K562 (cell line): ENCODE results near the gene IMMP2L. TPM values are rescaled to one million over a fixed set of nuclear protein-coding genes. Genes with fewer than 3 reads are reported as not detected.

Source experiments
- ATF6 ChIP-seq: sonication (generic); formaldehyde crosslinking; IDR thresholded peaks from 2 replicates; pipeline ENCODE4 v1.4.0; 2020; ENCODE audit warnings: mild to moderate bottlenecking, missing genetic modification reagents
- E2F1 ChIP-seq: sonication (generic); formaldehyde crosslinking; IDR thresholded peaks from 2 replicates; pipeline ENCODE4 v1.8.1; 2023; ENCODE audit warnings: mild to moderate bottlenecking, missing genetic modification reagents, moderate library complexity
- ELK3 ChIP-seq: fragments of 450-650 bp; formaldehyde crosslinking; IDR thresholded peaks from 2 replicates; pipeline ENCODE4 v1.4.0; 2020; ENCODE audit warnings: mild to moderate bottlenecking
- GATAD2B ChIP-seq: fragments of 450-650 bp; IDR thresholded peaks from 2 replicates; pipeline ENCODE4 v1.6.1; 2017; ENCODE audit warnings: mild to moderate bottlenecking, borderline replicate concordance
- JUN ChIP-seq, 2 experiments: sonication (generic) in 1 of 2; formaldehyde crosslinking in 1 of 2; IDR thresholded peaks; 2 replicates each; pipeline versions ENCODE4 v1.6.1 to v1.8.0; 2012 to 2022; ENCODE audit warnings: borderline replicate concordance in 2 of 2, mild to moderate bottlenecking in 2 of 2, improper control_type of control experiment in 1 of 2, low read depth in 1 of 2, low read length in 1 of 2, missing genetic modification reagents in 1 of 2
- JUND ChIP-seq, 2 experiments: IDR thresholded peaks; 2 replicates in 1 of 2; 3 replicates in 1 of 2; pipeline ENCODE4 v1.6.1; 2011; ENCODE audit warnings: borderline replicate concordance in 2 of 2, low read depth in 2 of 2, low read length in 2 of 2, improper control_type of control experiment in 1 of 2, missing biosample characterization in 1 of 2, missing genetic modification characterization in 1 of 2, missing genetic modification reagents in 1 of 2
- MCM3 ChIP-seq: fragments of 450-650 bp; IDR thresholded peaks from 2 replicates; pipeline ENCODE4 v1.6.1; 2016
- MLLT1 ChIP-seq, 2 experiments: fragments of 450-650 bp; IDR thresholded peaks; 2 replicates each; pipeline ENCODE4 v1.6.1; 2016
- PRPF4 ChIP-seq: fragments of 200-400 bp; formaldehyde crosslinking; IDR thresholded peaks from one replicate; pipeline ENCODE4 v1.6.1; 2017; ENCODE audit warnings: low read length, low read depth, mild to moderate bottlenecking; ENCODE audit not compliant: insufficient read depth, poor library complexity, severe bottlenecking
- SMARCC2 ChIP-seq: fragments of 450-650 bp; IDR thresholded peaks from 2 replicates; pipeline ENCODE4 v1.6.1; 2017; ENCODE audit warnings: antibody characterized with exemption, moderate library complexity, mild to moderate bottlenecking, low read depth
- SNAPC5 ChIP-seq: fragments of 250-450 bp; sonication (Bioruptor Pico); IDR thresholded peaks from 2 replicates; pipeline ENCODE4 v1.8.0; 2021; ENCODE audit warnings: moderate library complexity, mild to moderate bottlenecking, inconsistent platforms
- U2AF1 ChIP-seq: fragments of 200-400 bp; formaldehyde crosslinking; optimal IDR thresholded peaks from 2 replicates; pipeline ENCODE3; 2017; ENCODE audit warnings: mild to moderate bottlenecking, low read depth, low read length, moderate library complexity
- ZBTB17 ChIP-seq: fragments of 450-650 bp; formaldehyde crosslinking; IDR thresholded peaks from 2 replicates; pipeline ENCODE4 v1.4.0; 2020; ENCODE audit warnings: mild to moderate bottlenecking
- ZNF121 ChIP-seq: sonication (generic); formaldehyde crosslinking; conservative IDR thresholded peaks from 2 replicates; pipeline ENCODE4 v1.8.0; 2022; ENCODE audit warnings: missing genetic modification reagents
- ZNF134 ChIP-seq: fragments of 250-450 bp; sonication (Bioruptor Pico); conservative IDR thresholded peaks from 2 replicates; pipeline ENCODE4 v1.4.0; 2020
- ZNF609 ChIP-seq: sonication (generic); formaldehyde crosslinking; IDR thresholded peaks from 2 replicates; pipeline ENCODE4 v1.8.1; 2023; ENCODE audit warnings: missing genetic modification reagents, mild to moderate bottlenecking, borderline replicate concordance
- polyA plus RNA-seq, 8 experiments: library from polyadenylated mRNA; depleted of rRNA in 4 of 8; stranded (reverse) in 5 of 8; unstranded in 3 of 8; fragments of >200 nt; fragmentation: Nextera tagmentation in 2 of 8; fragmentation: Illumina TruSeq in 1 of 8; extraction: Ambion mirVana in 2 of 8; extraction: Trizol in 1 of 8; gene quantifications; 2 replicates each; pipeline versions ENCODE4 v1.2.1 to v1.2.3, GENCODE V29; 2011 to 2014; ENCODE audit warnings: inconsistent platforms in 1 of 8, missing spikeins in 1 of 8
- total RNA-seq, 7 experiments: library from RNA; depleted of rRNA in 6 of 7; stranded (reverse); fragments of >200 nt in 6 of 7; fragmentation: Illumina TruSeq in 2 of 7; extraction: Trizol in 2 of 7; gene quantifications; 2 replicates each; pipeline versions ENCODE4 v1.2.1 to v1.2.3, GENCODE V29; 2011 to 2021; ENCODE audit warnings: low replicate concordance in 1 of 7

IMMP2L gene
- total and polyA plus RNA-seq, 9 of the 15 experiments (the other 6 are each of a cell fraction or from before 2014, with no cell fraction given) = 29.7 to 116 (median 53.0) TPM

GRCh38 chr7:111198255-111198654, 364.0 kb downstream of the IMMP2L start (continued):
- TF ChIP-seq ZNF609 (CRISPR knock-in tag) (no peak), JUND (IDR thresholded peaks at IDR 0.05; ENCODE audit: borderline replicate concordance, low read depth, low read length) (peak; percentile 67; the same call in 1 of the 2 replicates), JUND (tag; IDR thresholded peaks at IDR 0.05; ENCODE audit: borderline replicate concordance, low read depth, low read length) (peak; percentile 73; the same call in 2 of the 3 replicates), SNAPC5 (CRISPR knock-in tag) (no peak), PRPF4 (no peak), ZNF134 (CRISPR knock-in tag) (no peak), MCM3 (no peak), JUN (IDR thresholded peaks at IDR 0.05; ENCODE audit: borderline replicate concordance, low read depth, low read length) (peak; percentile 66; the same call in 1 of the 2 replicates), JUN (CRISPR knock-in tag; IDR thresholded peaks at IDR 0.05; ENCODE audit: borderline replicate concordance) (no peak), E2F1 (no peak), SMARCC2 (no peak), U2AF1 (no peak), GATAD2B (0 out of 2 replicates have a peak, but pooled peaks have one; percentile 9), ZBTB17 (CRISPR knock-in tag) (no peak), ATF6 (CRISPR knock-in tag) (no peak), ELK3 (no peak), ZNF121 (CRISPR knock-in tag) (no peak), MLLT1 (IDR thresholded peaks at IDR 0.05) (peak in 1 of 2 experiments; percentile 43; a peak in 1 of 4 replicates)
